Colonic mucosa (tissue), 4 donors: ENCODE measurements around the gene RRP36. TPM values are rescaled to one million over a fixed set of nuclear protein-coding genes. Genes with fewer than 3 reads are reported as not detected.

Source experiments
- DNase-seq: peaks from one replicate; pipeline ENCODE4 v3.0.0-alpha.2; 2020
- H3K27ac ChIP-seq: fragments of 200-600 bp; one replicate; pipeline ENCODE4 v1.8.0; 2021
- H3K27me3 ChIP-seq: fragments of 200-600 bp; one replicate; pipeline ENCODE4 v1.8.0; 2021
- H3K36me3 ChIP-seq: fragments of 200-600 bp; one replicate; pipeline ENCODE4 v1.8.0; 2021
- H3K4me1 ChIP-seq: fragments of 200-600 bp; one replicate; pipeline ENCODE4 v1.8.0; 2021; ENCODE audit warnings: mild to moderate bottlenecking
- H3K4me3 ChIP-seq: fragments of 200-600 bp; one replicate; pipeline ENCODE4 v1.8.0; 2021
- H3K9ac ChIP-seq, 2 donors: one replicate each; pipeline ENCODE4 v1.7.0; 2013; ENCODE audit warnings: control low read depth in 2 of 2, low read depth in 2 of 2, low read length in 2 of 2
- H3K9me3 ChIP-seq: fragments of 200-600 bp; one replicate; pipeline ENCODE4 v1.8.0; 2021
- CTCF ChIP-seq: fragments of 200-600 bp; IDR thresholded peaks from one replicate; pipeline ENCODE4 v1.8.0; 2022; ENCODE audit warnings: antibody characterized with exemption, mild to moderate bottlenecking
- intact Hi-C: fragments of 100-400 bp; cut with DNase I; formaldehyde crosslinking; loops from one replicate; pipeline ENCODE4 v1.14.1; 2022
- total RNA-seq, 2 donors: library from RNA; stranded (reverse); fragmentation: NEBNext Ultra II Directional in 1 of 2; extraction: Animal tissue kit (Norgen Biotek cat#: 25700) in 1 of 2; gene quantifications; one replicate each; pipeline ENCODE4 v1.2.1, GENCODE V29; 2021
- donor health status: healthy.
- donor health status: DM: no; HTN: no; CAD: no.
- donor health status: DM: no; HTN: no; CAD: no.

The RRP36 gene
- total RNA-seq, 2 donors from 2014 or later: 35.5 to 61.4 TPM

DNA sequence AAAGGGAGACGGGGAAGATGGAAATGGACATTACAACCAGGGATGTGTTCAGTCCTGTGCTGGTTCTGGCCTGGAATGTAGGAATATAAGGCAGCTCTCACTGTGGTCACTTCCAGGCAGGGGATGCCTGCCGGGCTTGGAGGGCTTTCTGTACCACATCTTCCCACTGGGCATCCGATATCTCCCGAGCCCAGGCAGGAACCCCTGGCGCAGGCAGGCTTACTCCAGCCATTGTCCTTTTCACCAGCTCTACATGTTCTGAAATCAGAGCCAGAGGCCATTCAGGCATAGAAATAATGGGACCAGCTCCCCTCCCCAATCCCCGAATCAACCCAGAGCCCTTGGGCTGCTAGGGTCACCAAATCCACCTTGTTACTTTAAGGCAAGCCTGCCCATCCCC lies 9.1 kb upstream of the RRP36 start:
- Histone ChIP-seq H3K9ac (no peak overlapping the region), H3K4me3 (peak overlapping the region; percentile 67)

DNA sequence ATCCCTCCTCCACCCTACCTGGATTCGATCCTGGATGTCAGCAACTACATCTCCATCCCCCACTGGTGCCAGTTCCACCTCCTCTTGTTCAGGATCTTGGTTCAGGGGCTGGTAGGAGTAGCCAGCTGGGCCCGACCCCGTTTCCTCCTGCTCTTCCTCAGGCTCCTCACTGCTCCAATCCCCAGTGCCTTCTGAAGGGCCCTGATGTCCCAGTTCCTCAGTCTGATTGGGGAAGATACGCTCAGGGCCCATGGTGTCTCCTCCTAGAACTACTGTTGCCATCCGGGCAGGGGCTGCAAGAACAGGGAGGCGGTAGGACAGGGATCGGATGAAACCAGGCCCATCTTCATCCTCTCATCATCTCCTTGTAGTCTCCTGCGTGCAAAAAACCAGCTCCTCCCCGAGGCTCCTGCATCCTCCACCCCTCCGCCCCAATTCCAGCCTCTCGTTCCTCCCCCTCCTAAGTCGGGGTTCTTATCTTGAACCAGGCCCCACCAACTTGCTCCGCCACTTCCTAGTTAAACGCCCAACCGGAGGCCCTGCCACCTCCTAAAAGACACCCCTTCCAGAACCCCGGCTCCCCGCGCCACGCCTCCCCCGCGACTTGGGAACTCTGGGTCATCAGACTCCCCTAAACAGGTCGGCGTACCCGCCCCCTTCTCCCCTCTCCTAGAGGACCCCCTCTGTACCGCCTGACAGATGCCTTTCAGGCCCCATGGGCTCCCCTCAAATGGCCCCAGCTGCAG lies 8.2 kb upstream of the RRP36 start:
- Histone ChIP-seq H3K36me3 (no peaks in the 10 kb centered on the region), H3K4me1 (peaks cover 14% of the 10 kb centered on the region), H3K27ac (peak overlapping the region; percentile 33), H3K9ac (peak overlapping the region; percentile 80 to 82), H3K27me3 (no peaks in the 10 kb centered on the region), H3K4me3 (peak overlapping the region; percentile 67), H3K9me3 (no peaks in the 10 kb centered on the region)
- no peak for TF ChIP-seq CTCF
- DNase-seq: no peak
- intact Hi-C loops: no loop called here

More for the DNA sequence above, 9.1 kb upstream of the RRP36 start:
- DNase-seq: no peak
- no peaks in the 10 kb centered on the region for H3K9me3 ChIP-seq
- H3K27me3 ChIP-seq: no peaks in the 10 kb centered on the region
- no peaks in the 10 kb centered on the region for H3K36me3 ChIP-seq
- TF ChIP-seq CTCF: no peak
- peaks cover 14% of the 10 kb centered on the region for H3K4me1 ChIP-seq
- intact Hi-C loops: no loop called here
- H3K27ac ChIP-seq: no peak overlapping the region

- peaks cover 14% of the 10 kb centered on the region for H3K4me1 ChIP-seq
- H3K9ac ChIP-seq: peak within 1 kb of the TSS; percentile 80 to 82
- peak within 1 kb of the TSS; percentile 67 for H3K4me3 ChIP-seq
- no peaks in the 10 kb centered on the region for H3K36me3 ChIP-seq
- intact Hi-C loops: no loop called here
- H3K27ac ChIP-seq: peak within 1 kb of the TSS; percentile 60
- peak; percentile 100 for DNase-seq
- no peaks in the 10 kb centered on the region for H3K27me3 ChIP-seq
- H3K9me3 ChIP-seq: no peaks in the 10 kb centered on the region
- no peak for TF ChIP-seq CTCF
These were observed 7.5 kb upstream of the RRP36 start, which contains the start of the genes KLHDC3 and MEA1 for GRCh38 chr6:43013843-43014433. Gene KLHDC3 (plus strand): TSS chr6:43014249. CDS start chr6:43017193, 2,944 bp downstream. Gene MEA1 (minus strand): TSS chr6:43013946. CDS start chr6:43013813, 133 bp downstream.

DNA sequence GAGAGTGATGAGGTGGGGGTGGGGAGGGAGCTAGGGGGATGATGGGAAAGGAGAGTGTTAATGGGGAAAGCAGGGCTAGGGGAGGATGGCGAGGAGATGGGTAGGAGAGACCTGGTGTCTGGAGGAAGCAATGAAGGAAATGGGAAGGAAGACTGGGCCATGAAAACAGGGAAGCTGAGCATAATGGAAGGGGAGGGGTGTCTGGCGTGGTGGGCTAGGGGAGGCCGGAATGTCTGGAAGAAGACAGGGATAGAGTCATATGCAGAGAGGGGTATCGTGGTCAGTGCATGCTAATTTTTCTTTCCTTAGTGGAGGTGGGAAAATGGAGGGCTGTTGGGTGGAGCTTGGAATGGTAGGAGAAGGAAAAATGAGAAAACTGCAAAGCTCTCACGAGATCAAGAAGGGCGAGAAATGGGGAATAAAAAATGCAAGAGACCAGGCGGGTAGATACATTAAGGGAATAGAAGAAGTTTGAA lies 7.0 kb upstream of the RRP36 start:
- peaks cover 14% of the 10 kb centered on the region for H3K4me1 ChIP-seq

More for the DNA sequence above, 7.0 kb upstream of the RRP36 start:
- Histone ChIP-seq H3K9ac (peak overlapping the region; percentile 44 to 79), H3K27ac (peak overlapping the region; percentile 60), H3K36me3 (no peaks in the 10 kb centered on the region), H3K4me3 (peak overlapping the region; percentile 67), H3K9me3 (no peaks in the 10 kb centered on the region), H3K27me3 (no peaks in the 10 kb centered on the region)
- no peak for DNase-seq
- no peak for TF ChIP-seq CTCF
- intact Hi-C loops: no loop called here
